Naive B cell (primary cell): Measurements from ENCODE around the gene F2. TPM values are rescaled to one million over a fixed set of nuclear protein-coding genes. Genes with fewer than 3 reads are reported as not detected.

Experiments used
- ATAC-seq, 2 donors: fragments of 150-1000 bp; cut with Tn5 transposase; 2 replicates each; pipeline ENCODE4 v1.10.0; 2021; ENCODE audit warnings: low read depth in 2 of 2, mild to moderate bottlenecking in 2 of 2, moderate library complexity in 2 of 2
- DNase-seq: peaks from one replicate; pipeline ENCODE4 v3.0.0; 2022
- H3K27ac Mint-ChIP-seq, 6 donors: one replicate each; pipeline ENCODE4 v1.8.0; 2020 to 2022; ENCODE audit warnings: mild to moderate bottlenecking in 6 of 6, mixed read lengths in 6 of 6, moderate library complexity in 5 of 6, inconsistent platforms in 2 of 6
- H3K27me3 Mint-ChIP-seq, 3 donors: one replicate each; pipeline ENCODE4 v1.8.0; 2021 to 2022; ENCODE audit warnings: mixed read lengths in 3 of 3, mild to moderate bottlenecking in 1 of 3
- H3K36me3 Mint-ChIP-seq, 2 donors: one replicate each; pipeline ENCODE4 v1.8.0; 2020 to 2022; ENCODE audit warnings: mixed read lengths in 2 of 2, inconsistent platforms in 1 of 2, mild to moderate bottlenecking in 1 of 2
- H3K4me1 Mint-ChIP-seq, 3 donors: one replicate each; pipeline ENCODE4 v1.8.0; 2020 to 2022; ENCODE audit warnings: mixed read lengths in 3 of 3, inconsistent platforms in 1 of 3, mild to moderate bottlenecking in 1 of 3, moderate library complexity in 1 of 3
- H3K4me3 Mint-ChIP-seq, 8 donors: one replicate each; pipeline ENCODE4 v1.8.0; 2020 to 2022; ENCODE audit warnings: mild to moderate bottlenecking in 8 of 8, mixed read lengths in 8 of 8, moderate library complexity in 8 of 8, inconsistent platforms in 2 of 8
- H3K9me3 Mint-ChIP-seq, 7 donors: one replicate each; pipeline ENCODE4 v1.8.0; 2020 to 2022; ENCODE audit warnings: mixed read lengths in 7 of 7, mild to moderate bottlenecking in 5 of 7, inconsistent platforms in 2 of 7, moderate library complexity in 1 of 7
- polyA plus RNA-seq, 6 donors: library from polyadenylated mRNA; unstranded; fragments of 300-500 nt; fragmentation: Illumina TruSeq; gene quantifications; one replicate each; pipeline ENCODE4 v1.2.3, GENCODE V29; 2021; ENCODE audit warnings: low read depth in 6 of 6

Gene F2
- polyA plus RNA-seq, 6 donors from 2014 or later: not detected

DNA sequence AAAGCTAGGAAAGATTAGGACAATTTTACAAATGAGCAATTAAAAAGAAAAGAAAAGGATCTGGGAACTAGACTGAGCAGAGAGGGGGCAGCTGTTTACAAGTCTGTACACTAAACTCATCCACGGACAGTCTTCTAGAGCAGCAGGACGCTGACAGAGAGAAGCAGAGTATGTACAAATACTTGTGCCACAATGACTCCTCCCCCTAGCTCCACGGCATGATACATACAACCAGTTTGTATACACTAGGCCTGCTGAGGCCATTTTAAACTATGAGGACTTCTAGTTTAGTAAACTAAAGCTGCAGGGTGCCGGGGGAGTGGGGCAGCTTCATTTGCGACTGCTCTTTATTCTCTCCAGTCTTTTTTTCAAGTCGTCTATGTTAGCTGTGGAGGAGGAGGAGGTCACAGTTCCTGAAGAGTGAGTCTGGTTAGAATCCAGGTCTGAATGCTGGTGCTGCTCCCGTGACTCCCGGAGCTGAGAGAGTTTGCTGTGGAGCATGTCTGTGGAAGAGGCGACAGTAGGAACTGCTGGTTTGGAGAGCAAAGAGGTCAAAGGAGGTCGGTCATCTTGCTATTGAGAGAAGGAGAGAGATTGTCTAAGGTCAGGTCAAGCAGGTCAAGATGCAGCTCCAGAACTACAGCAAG lies 24.8 kb downstream of the F2 start:
- H3K4me1 Mint-ChIP-seq: peaks cover 0 to 4% (median 0%) of the 10 kb centered on the region in 3 donors

GRCh38 chr11:46745328-46745727 lies 26.3 kb downstream of the F2 start:
- Mint-ChIP-seq H3K4me3 (no peak overlapping the region), H3K27ac (peak overlapping the region in 2 of 6 donors; percentile 22 to 41), H3K36me3 (peaks cover 27 to 42% of the 10 kb centered on the region in 2 donors), H3K9me3 (no peaks in the 10 kb centered on the region), H3K27me3 (no peaks in the 10 kb centered on the region), H3K4me1 (peaks cover 0 to 4% (median 0%) of the 10 kb centered on the region in 3 donors)
- ATAC-seq: no peak
- DNase-seq: no peak

More for the DNA sequence above, 24.8 kb downstream of the F2 start:
- DNase-seq (no peak), ATAC-seq (no peak)
- peak overlapping the region in 2 of 6 donors; percentile 23 to 25 for H3K27ac Mint-ChIP-seq
- no peaks in the 10 kb centered on the region for H3K27me3 Mint-ChIP-seq
- no peak overlapping the region for H3K4me3 Mint-ChIP-seq
- H3K9me3 Mint-ChIP-seq: no peaks in the 10 kb centered on the region
- H3K36me3 Mint-ChIP-seq: peaks cover 25 to 30% of the 10 kb centered on the region in 2 donors

DNA sequence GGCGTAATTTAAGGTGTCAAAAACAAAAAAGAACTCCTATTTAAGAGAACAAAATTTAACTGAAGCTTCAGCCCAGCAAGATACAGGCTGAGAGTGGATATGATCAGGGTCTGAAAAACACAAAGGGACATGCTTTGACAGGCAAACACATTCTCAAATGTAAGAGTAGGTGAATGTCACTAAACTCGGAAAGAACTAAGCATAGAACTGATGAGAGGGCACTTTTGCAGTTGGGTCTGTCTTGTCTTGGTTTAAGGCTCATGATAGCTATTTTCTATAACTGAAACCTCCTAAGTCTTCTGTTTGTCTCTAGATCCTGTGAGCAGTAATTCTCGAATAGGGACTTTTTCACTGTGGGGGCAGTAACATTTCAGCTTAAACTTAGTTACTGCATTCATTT lies 27.0 kb downstream of the F2 start:
- DNase-seq (no peak), ATAC-seq (no peak)
- Mint-ChIP-seq H3K4me1 (peaks cover 0 to 4% (median 0%) of the 10 kb centered on the region in 3 donors), H3K4me3 (no peak overlapping the region), H3K36me3 (peaks cover 30 to 46% of the 10 kb centered on the region in 2 donors), H3K27ac (no peak overlapping the region), H3K27me3 (no peaks in the 10 kb centered on the region), H3K9me3 (no peaks in the 10 kb centered on the region)

- Mint-ChIP-seq H3K36me3 (peaks cover 23 to 54% of the 10 kb centered on the region in 2 donors), H3K9me3 (no peaks in the 10 kb centered on the region), H3K4me3 (no peak overlapping the region), H3K27ac (no peak overlapping the region), H3K27me3 (no peaks in the 10 kb centered on the region), H3K4me1 (peaks cover 0 to 4% (median 0%) of the 10 kb centered on the region in 3 donors)
- ATAC-seq (no peak), DNase-seq (no peak)
Measured at GRCh38 chr11:46747150-46747549, 28.1 kb downstream of the F2 start.

DNA sequence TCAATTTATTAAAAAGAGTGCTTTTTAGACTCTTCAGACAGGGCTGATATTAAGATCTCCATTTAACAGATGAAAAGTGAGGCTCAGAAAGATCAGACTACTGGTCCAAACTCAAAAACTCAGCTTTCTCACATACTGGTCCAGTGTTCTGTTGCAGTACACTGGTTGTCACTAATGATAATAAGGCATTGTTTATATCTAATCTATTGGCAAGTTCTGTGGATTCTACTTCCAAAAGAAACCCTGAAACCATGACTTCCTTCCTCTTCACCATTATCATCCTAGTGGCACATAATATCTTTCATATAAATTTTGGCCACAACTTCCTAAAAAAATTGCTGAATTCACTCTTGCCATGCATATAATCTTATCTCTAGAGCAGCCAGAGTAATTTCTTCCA lies 36.9 kb downstream of the F2 start:
- H3K36me3 Mint-ChIP-seq: peaks cover 39 to 42% of the 10 kb centered on the region in 2 donors
- peak overlapping the region in 2 of 6 donors; percentile 2 to 8 for H3K27ac Mint-ChIP-seq
- ATAC-seq: no peak
- no peaks in the 10 kb centered on the region for H3K9me3 Mint-ChIP-seq
- DNase-seq: no peak
- H3K27me3 Mint-ChIP-seq: no peaks in the 10 kb centered on the region
- H3K4me1 Mint-ChIP-seq: no peaks in the 10 kb centered on the region
- no peak overlapping the region for H3K4me3 Mint-ChIP-seq

DNA sequence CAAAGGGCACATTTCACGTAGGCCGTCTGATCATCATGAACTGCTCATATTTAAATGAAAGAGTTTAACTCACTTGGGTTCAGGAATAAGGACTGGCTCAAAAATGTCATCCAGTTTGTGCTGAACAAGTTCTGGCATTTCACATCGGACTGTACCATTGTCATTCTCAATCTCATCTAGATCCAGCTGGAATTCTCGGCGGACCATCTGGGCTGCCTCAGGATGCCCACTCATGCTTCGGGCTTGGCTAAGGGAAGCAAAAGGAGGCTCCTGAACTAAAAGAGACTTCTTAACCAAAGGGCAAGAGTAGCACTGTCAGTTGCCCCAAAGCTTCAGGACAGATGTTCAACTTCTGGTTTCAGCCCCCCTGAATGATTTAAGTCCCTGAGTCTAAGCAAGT lies 40.2 kb downstream of the F2 start:
- peaks cover 44 to 51% of the 10 kb centered on the region in 2 donors for H3K36me3 Mint-ChIP-seq
- H3K4me3 Mint-ChIP-seq: no peak overlapping the region
- H3K9me3 Mint-ChIP-seq: no peaks in the 10 kb centered on the region
- H3K4me1 Mint-ChIP-seq: no peaks in the 10 kb centered on the region
- peak overlapping the region in 1 of 6 donors; percentile 54 for H3K27ac Mint-ChIP-seq
- no peaks in the 10 kb centered on the region for H3K27me3 Mint-ChIP-seq
- no peak for DNase-seq
- ATAC-seq: no peak

GRCh38 chr11:46760429-46761128 lies 41.6 kb downstream of the F2 start:
- peaks cover 37 to 53% of the 10 kb centered on the region in 2 donors for H3K36me3 Mint-ChIP-seq
- ATAC-seq (no peak), DNase-seq (no peak)
- H3K4me3 Mint-ChIP-seq: no peak overlapping the region
- H3K9me3 Mint-ChIP-seq: no peaks in the 10 kb centered on the region
- no peaks in the 10 kb centered on the region for H3K4me1 Mint-ChIP-seq
- no peaks in the 10 kb centered on the region for H3K27me3 Mint-ChIP-seq
- peak overlapping the region in 1 of 6 donors; percentile 24 for H3K27ac Mint-ChIP-seq

DNA sequence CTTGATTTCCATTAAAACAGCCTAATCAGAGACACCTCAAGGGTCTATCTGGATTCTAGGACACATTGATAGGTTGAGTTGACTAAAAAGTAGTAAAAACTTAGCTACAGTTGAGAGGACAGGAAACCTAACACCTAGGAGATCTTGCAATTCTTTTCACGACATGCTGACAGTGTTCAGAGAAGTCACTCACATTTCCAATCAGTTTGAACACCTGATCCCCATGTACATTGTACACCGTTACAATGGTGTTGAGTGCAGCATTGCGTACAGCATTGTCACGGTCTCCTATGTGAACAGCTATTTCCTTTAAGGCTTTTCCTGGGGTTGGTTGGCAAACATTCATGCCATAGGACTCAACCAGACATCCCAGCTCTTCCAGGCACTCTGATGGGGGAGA lies 42.8 kb downstream of the F2 start:
- H3K36me3 Mint-ChIP-seq: peaks cover 37 to 50% of the 10 kb centered on the region in 2 donors
- H3K9me3 Mint-ChIP-seq: no peaks in the 10 kb centered on the region
- ATAC-seq: no peak
- no peak overlapping the region for H3K4me3 Mint-ChIP-seq
- DNase-seq: no peak
- no peak overlapping the region for H3K27ac Mint-ChIP-seq
- H3K4me1 Mint-ChIP-seq: no peaks in the 10 kb centered on the region
- H3K27me3 Mint-ChIP-seq: no peaks in the 10 kb centered on the region

GRCh38 chr11:46762248-46762647 lies 43.2 kb downstream of the F2 start:
- Mint-ChIP-seq H3K27me3 (no peaks in the 10 kb centered on the region), H3K27ac (peak overlapping the region in 2 of 6 donors; percentile 28 to 34), H3K4me3 (no peak overlapping the region), H3K4me1 (no peaks in the 10 kb centered on the region), H3K36me3 (peaks cover 37 to 50% of the 10 kb centered on the region in 2 donors), H3K9me3 (no peaks in the 10 kb centered on the region)
- DNase-seq: no peak
- no peak for ATAC-seq

DNA sequence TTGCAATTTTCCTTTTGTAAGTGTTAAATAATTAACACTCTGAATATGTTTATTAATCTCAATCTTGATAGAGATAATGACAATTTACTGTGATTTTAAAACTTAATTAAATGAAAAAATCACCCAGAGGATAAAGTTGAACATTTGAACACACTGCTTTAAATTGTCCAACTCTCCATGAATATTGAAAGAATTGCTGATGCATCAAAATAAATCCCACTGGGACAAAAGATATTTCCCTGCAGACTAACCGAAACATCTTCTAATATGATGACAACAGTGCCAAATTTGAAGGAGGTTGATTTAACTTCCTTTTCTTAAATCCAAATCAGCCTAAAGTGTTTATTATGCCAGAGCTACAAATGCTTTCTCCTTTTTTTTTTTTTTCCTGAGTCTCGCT lies 47.6 kb downstream of the F2 start:
- Mint-ChIP-seq H3K9me3 (no peaks in the 10 kb centered on the region), H3K27me3 (no peaks in the 10 kb centered on the region), H3K4me3 (no peak overlapping the region), H3K4me1 (no peaks in the 10 kb centered on the region), H3K27ac (no peak overlapping the region), H3K36me3 (peaks cover 24 to 30% of the 10 kb centered on the region in 2 donors)
- ATAC-seq: no peak
- DNase-seq: no peak

DNA sequence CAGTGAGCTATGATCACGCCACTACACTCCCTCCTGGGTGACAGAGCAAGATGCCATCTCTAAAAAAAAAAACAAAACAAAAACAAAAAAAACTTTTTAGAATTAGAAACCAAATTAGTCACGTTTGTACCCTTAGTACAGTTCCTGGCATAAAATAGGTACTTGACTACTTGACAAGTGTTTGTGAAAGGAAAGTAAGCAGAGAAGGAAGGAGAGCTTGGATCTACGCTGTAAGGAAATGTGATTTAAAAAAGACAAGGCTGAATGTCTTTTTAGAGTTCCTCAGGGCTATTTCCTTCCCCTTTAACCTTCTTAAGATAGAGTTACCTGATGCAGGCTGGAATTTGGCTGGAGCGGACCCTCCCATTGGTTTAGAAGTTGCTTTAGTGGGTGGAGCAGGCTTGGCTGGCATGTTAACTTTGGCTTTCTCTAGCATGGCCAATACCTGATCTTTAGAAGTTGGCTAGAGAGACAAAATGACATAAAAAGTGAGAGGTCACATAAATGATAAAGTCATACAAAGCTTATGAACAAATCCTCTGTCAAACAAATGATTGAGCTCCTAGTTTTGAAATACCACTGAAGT lies 50.7 kb downstream of the F2 start:
- Mint-ChIP-seq H3K4me1 (no peaks in the 10 kb centered on the region), H3K4me3 (no peak overlapping the region), H3K27me3 (no peaks in the 10 kb centered on the region), H3K27ac (no peak overlapping the region), H3K36me3 (peaks cover 13 to 15% of the 10 kb centered on the region in 2 donors), H3K9me3 (no peaks in the 10 kb centered on the region)
- no peak for ATAC-seq
- DNase-seq: no peak

GRCh38 chr11:46776878-46777277 lies 57.9 kb downstream of the F2 start:
- Mint-ChIP-seq H3K4me1 (no peaks in the 10 kb centered on the region), H3K4me3 (no peak overlapping the region), H3K27me3 (no peaks in the 10 kb centered on the region), H3K36me3 (peaks cover 22 to 23% of the 10 kb centered on the region in 2 donors), H3K9me3 (no peaks in the 10 kb centered on the region), H3K27ac (no peak overlapping the region)
- ATAC-seq: no peak
- DNase-seq: no peak

DNA sequence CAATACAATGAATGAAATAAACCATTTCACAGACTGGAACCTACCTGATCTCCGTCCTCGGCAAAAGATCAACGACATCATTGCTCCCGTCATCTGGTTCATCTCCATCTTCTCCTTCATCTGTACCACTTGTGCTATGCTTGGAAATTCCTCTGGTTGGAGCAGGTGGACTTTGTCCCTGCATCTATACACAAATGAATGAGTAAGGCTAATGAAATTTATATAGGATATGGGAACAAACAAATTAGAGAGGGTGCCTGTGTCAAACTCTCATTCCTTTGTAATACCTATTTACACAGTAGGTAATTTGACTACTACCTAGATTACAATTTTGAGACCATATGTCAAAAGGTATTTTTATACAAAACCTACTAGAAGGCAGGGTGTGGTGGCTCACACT lies 59.4 kb downstream of the F2 start:
- no peak for DNase-seq
- Mint-ChIP-seq H3K27ac (no peak overlapping the region), H3K4me3 (no peak overlapping the region), H3K36me3 (peaks cover 22 to 23% of the 10 kb centered on the region in 2 donors), H3K4me1 (no peaks in the 10 kb centered on the region), H3K27me3 (no peaks in the 10 kb centered on the region), H3K9me3 (no peaks in the 10 kb centered on the region)
- ATAC-seq: no peak
